HG03521 (cell line): ENCODE measurements around the gene LACRT.
"Not testable (repeated sequence)": the region's sequence is repeated elsewhere in the genome, so short reads cannot be mapped to it uniquely, and the experiment has no call there.

Experiments
- ATAC-seq: cut with Tn5 transposase; IDR thresholded peaks from one replicate; pipeline ENCODE4 v1.9.1; 2021; ENCODE audit warnings: mild to moderate bottlenecking, moderate library complexity; ENCODE audit not compliant: unreplicated experiment

The LACRT gene

DNA sequence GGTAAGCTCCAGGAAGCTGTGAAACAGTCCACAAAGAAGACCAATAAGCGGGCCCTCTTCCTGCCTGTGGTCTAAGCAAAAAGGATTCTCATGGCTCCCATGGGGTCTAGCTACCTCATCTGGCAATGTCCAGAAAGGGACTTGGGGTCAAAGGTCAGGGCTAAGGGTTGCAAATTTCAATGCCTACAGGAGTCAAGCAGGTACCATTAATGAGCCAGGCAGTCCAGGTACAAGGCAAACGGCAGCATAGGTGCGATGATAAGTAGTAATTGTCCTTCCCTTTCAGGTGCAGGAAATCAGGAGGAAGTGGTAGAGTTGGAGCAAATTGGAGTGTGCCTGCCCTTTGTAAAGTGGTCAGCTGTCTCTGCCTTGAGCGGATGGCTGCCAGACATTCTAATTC is 6.4 kb upstream of the LACRT start:
- ATAC-seq = no peak

DNA sequence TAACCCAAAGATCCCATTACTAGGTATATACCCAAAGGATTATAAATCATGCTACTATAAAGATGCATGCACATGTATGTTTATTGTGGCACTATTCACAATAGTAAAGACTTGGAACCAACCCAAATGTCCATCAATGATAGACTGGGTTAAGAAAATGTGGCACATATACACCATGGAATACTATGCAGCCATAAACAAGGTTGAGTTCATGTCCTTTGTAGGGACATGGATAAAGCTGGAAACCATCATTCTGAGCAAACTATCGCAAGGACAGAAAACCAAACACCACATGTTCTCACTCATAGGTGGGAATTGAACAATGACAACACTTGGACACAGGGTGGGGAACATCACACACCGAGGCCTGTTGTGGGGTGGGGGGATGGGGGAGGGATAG is 4.4 kb upstream of the LACRT start:
- ATAC-seq = not testable (repeated sequence)

DNA sequence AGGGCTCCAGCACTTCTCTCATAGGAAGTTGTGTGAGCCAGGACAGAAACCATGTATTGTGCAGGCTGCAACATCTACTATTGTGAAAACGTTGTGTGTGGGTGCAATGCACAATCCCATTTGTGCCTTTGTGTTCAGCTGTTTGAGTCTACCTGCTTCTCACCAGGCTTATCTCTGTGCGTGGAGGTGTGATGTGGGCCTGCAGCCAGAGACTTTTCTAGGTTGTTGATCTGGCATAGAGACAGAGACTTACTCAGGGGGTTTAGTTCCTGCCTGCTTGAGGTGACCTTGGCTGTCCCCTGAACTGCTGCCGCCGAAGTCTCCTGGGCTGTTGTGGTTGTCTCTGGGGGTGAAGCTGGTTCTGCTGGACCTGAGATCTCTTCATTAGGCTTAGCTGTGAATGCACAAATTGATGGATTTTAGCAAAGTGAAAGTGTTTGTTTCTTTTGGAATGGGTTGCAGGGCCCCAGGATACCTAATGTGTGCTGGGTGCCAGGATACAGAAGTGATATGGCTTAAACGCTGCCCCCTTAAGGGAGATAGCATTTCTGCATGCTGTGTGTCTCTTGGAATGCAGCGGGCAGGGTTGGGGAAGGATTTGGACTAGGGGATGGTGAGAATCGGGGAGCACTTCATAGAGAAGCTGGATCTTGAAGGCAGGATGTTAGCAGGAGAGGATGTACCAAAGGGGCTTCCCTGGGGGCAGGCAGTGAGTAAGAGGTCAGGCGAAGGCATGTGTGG is 2.5 kb downstream of the LACRT start:
- ATAC-seq = no peak

DNA sequence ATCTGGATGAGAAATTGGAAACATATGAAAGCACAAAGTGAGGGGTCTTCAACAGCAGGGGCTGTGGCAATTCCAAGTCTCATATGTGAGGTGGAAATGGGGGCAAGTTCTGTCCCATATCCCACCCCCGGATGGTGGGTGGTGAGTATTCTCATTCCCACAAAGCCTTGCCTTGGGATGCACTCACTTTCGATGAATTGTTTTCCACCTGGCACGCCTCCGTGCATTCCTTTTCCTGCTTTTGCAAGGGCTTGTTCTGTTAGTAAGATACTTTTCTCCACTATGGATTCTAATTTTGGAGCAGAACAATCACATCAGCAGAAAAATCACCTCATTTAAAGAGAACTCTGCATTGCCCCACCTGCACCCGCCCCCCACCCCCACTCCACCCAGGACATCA is 3.1 kb downstream of the LACRT start:
- ATAC-seq = no peak

DNA sequence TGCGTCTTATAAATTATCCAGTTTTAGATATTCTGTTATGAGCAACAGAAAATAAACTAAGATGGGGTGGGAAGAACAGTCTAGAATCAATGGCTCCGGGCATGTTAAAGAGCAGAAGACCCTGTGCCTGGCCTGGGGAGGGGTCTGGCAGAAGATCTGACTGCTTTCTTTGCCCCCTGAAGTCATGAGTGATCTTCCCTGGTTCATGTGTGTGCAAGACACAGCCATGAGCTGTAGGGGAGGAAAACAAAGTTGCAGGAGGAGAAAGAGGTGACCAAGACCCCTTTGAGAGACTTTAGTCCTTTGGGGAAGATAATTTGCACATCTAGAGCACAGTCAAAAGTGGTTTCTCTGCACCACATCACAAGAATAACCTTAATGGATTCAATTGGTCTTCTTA is 4.8 kb downstream of the LACRT start:
- no peak for ATAC-seq

DNA sequence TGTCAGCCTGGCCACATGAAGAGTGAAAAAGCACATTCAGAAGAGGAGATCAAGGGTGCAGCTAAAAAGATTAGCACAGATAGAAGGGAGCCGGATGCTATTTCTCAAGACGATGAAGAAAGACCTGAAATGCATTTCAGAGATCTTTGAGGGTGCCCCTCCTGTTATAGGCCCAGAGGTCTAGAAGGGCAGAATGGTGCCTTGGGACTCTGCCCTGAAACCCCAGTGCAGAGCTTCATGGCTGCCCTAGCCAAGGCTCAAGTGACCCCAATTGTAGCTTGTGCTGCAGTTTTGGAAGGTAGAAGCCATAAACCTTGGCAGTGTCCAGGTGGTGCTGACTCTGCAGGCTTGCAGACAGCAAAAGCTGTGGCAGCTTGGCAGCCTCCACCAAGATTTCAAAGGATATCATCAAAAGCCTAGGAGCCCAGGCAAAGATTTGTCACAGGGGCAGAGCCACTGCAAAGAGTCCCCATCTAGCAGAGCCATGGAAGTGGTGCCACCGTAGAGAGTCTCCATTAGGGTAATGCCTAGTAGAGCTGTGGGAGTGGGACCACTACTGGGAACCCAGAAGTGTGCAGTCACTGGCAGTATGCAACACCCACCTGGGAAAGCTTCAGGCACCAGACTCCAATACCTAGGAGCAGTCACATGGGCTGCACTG is 6.4 kb downstream of the LACRT start:
- no peak for ATAC-seq

DNA sequence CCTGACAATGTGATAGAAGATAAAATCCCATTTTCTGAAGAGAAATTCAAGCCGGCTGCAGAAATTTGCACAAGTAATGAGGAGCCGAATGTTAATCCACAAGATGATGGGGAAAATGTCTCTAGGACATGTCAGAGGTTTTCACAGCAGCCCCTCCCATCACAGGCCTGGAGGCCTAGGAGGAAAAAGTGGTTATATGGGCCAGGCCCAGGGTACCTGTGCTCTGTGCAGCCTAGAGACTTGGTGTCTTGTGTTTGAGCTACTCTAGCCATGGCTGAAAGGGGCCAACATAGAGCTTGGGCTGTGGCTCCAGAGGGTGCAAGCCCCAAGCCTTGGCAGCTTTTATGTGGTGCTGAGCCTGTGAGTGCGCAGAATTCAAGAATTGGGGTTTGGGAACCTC is 7.4 kb downstream of the LACRT start:
- ATAC-seq = no peak

DNA sequence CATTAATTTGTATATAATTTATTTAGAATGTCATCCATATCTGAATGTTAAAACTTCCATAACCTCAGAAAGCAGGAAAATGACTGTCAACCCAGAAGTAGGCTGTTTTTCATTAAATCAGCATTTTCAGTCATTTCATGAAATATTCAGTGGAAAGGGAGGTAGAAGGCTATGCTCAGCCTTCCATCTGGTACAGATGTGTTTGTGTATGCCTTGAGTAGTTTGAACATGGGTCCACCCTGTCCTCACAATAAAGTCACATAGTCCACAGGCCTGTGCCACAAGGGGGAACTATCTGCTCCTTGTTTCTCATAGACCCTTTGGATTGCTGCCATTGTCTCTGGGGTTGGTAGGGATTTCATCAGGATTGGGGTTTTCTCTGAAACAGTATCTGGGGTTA is 9.1 kb downstream of the LACRT start:
- ATAC-seq = no peak

DNA sequence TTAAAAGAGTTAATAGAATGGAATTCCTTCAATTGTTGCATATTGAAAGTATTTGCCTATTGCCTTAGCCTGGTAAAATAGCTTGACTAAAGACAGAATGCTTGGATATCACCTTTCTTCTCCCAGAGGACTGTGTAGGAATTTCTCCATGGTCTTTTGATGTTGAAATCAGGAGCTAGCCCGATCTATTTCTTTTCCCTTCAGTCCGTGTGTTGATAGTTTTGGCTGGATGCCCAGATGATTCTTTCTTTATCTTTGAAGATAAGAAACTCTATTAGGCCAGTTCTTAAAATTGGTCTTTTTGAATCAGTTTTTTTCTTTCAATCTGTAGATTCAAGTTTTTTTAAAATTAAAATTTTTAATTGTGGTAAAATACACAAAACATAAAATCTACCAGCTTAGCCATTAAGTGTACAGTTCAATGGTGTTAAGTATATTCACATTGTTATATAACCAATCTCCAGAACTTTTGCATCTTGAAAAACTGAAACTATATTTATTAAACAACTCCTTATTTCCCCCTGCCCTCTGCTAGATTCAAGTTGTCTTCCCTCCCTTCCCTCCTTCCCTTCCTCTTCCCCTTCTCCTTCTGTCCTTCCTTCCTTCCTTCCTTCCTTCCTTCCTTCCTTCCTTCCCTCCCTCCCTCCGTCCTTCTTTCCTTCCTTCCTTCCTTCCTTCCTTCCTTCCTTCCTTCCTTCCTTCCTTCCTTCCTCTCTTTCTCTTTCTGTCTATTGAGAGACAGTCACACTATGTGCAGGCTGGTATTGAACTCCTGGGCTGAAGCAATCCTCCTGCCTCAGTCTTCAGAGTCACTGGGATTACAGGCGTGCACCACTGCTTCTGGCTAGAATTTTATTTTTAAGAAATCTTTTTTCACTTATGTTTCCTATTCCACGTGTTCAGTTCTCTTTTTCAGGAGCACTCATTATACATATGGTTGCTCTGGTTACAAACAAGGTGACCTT is 10.1 kb downstream of the LACRT start:
- no peak for ATAC-seq

DNA sequence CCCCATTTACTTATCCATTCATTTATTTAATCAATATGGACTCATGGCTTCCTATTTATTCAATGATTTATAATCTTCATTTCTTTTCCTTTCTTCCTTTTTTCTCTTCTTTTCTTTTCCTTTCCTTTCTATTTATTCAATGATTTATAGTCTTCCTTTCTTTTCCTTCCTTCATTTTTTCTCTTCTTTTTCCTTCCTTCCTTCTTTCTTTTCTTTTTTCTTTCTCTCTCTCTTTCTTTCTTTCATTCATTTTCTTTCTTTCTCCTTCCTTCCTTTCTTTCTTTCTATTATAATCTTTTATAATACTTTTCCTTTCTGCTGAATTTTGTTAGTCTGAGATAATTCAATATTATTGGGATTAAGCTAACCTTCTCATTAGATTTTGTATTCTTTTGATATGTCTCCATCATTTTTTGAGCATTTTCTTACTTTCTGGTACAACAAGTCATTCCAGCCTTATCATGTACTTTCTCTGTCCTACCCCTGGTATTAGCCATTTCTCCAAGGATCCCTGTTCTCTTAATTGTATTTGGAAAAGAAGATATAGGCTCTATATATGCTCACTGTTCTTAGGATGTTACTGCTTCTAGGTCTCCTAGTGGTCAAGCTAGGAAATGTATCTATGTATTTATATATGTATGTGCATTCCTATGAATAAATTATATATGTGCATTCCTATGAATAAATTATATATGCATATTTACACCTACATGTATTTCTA is 12.1 kb downstream of the LACRT start:
- ATAC-seq = no peak

DNA sequence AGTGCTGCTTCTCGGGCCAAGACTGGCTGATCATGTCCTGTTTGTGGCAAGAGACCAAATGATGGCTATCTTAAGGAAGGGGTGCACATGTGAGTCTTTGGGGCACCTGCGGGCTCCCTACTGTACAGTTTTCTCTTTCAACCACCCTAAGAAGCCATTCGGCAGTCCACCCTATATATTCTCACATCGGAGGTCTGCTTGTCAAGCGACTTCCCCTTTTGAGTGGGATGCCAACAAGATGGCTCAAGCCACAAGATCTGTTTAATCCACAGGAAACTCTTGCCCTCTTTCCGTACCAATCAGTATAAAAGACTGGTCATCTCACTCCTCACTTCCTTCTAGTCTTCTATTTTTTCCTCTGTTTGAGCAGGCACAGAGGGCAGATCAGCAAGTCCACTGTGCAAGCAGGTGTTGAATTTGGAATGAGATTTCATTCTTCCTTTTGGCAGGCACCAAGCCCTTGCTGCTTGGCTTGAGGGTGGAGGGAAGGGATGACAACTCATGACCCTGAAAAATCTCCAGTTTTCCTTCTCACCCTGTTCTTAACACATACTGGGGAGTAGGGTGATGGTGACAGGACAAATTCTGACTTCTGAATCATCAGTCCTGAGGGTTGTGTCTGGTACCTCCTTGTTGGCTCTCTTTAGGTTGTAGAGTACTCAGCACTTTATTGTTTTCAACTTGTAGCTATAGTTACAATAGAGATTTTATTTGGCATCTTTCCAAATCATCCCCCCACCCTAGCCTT is 17.6 kb downstream of the LACRT start:
- no peak for ATAC-seq

DNA sequence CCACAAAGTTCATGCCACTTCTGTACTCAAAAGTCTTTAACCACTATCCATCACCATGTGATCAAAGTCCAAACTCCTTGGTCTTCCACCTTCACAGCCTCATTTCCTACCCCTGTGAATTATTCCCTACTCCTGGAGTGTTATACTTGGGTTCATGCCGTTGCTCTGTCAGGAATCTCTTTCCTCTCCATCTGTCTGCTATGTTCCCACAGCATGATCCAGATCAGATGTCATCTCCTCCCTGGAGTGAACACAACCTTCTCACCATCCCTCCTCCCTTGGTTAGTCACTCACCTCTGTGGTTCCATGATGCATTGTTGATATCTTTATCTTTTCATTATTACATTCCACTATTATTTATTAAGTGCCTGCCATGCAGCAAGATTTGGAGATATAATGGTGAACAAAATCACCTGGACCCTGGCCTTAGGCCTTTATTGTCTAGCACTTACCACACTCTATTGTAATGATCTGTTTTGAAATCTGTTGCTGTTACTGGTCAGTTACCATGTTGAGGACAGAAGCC is 22.4 kb downstream of the LACRT start:
- no peak for ATAC-seq

DNA sequence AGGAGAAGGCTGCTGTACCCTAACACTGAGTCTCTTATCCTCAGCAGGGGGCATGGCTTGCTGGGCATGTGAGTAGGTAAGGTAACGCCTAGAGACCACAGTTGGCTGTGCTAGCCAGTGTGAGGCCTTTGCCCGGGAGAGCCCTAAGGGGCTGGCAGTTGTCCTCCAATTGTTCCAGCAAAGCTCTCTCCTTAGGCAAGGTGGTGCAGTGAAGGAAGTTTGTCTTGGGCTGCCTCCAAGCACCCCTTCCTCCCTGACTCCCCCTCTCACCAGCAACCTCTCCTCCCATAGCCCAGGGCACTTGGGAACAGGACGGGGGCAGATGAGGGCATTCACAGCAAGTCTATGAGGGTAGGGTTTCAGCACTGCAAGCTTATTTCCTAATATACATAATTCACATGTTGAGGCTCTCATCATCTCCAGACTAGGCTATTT is 23.0 kb downstream of the LACRT start:
- no peak for ATAC-seq

DNA sequence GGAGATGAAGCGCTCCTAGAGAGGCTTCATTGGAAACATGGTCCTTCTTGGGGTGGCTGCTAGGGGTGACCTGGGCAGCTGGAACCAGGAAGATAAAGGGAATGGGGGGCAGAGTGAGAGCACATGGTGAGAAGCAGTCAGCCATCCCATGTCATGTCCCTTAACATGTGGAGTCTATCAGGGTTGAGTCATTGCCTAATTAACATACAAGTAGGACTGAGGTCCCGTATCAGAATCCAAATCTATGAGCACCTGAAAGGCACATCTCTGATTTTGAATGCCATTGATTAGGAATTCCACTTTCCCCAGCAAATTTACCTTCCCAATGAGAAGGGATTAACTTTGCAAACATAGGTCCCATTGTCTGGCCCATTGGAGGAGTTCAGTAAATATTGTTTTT is 25.9 kb downstream of the LACRT start:
- ATAC-seq = no peak

DNA sequence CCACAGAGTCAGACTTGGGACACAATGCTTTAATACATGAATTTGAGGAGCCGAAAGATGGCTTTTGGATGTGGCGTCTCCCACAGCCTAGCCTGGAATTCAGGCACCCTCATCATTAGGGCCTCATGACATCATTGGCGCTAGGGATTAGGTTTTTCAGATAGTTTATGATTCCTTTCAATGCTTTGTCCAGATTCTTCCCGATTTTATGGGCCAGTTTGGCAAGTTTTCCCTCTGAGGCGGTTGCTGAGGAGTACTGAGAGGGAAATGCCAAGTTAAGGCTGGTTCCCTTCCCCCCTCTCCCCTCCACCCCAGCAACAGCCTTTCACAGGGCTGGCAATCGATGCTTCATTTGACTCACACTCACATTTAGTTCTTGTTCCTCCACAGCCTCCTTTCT is 26.5 kb downstream of the LACRT start:
- ATAC-seq = no peak

DNA sequence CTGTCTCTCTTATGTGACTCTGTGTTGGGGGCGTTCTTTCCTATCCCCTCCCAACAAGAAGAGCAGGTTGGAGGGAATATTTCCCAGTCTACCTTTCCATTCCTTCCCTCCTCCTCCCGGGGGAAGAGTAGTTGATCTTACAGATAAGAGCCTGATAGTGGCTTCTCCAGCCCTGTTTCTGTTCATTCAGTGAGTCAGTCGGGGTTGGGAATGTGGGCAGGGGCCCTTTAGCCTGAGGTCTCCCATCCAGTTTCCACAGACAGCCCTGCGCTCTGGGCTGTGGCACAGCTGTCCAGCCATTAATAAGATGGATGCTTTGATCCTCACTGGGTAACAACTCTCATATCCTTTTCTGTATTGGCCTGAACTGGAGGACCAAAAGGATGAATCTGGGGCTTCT is 28.1 kb downstream of the LACRT start:
- ATAC-seq = no peak

DNA sequence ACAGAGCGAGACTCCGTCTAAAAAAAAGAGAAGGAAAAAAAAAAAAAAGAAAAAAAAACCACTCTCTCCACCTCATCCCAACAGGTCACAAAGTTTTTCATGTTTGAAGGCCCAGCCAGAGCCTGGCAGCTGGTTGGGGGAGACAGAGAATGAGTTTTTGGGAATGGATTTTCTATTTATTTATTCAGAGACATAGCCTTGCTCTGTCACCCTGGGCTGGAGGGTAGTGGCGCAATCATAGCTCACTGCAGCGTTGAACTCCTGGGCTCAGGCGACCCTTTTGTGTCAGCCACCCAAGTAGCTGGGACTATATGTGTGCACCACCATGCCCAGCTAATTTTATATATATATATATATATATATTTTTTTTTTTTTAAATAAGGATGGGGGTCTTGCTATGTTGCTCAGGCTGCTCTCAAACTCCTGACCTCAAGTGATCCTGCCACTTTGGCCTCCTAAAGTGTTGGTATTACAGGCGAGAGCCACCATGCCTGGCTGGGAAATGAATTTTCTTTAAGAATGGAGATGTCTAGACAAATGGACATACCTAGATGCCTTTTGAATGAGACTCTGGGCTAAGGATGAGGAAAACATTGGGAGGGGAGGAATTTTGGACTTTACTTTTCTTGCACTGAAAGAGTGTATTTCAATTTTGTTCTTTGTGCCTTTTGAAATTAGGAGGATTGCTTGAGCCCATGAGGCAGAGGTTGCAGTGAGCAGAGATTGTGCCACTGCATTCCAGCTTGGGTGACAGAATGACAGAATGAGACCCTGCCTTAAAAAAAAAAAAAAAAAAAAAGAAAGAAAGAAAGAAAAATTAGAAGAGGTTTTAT is 29.3 kb downstream of the LACRT start:
- no peak for ATAC-seq

DNA sequence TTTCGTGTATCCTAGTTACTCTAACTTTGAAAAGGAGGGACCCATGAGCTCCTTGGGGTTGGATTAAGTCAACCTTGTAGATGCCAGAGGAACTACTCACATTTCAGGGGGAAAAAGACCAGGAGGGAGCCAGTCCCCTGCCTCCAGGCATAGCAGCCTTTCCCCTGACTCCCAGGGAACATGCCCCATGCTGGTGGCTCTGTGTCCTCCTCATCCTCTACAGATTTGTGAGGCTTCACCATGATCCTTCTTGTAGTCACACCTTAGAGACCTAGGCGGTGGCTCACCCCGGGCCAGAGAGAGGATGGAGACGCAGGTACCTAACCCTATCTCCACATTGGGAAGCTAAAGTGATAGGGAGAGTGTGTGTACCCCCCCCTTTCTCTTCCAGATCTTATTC is 30.3 kb downstream of the LACRT start:
- ATAC-seq = no peak

DNA sequence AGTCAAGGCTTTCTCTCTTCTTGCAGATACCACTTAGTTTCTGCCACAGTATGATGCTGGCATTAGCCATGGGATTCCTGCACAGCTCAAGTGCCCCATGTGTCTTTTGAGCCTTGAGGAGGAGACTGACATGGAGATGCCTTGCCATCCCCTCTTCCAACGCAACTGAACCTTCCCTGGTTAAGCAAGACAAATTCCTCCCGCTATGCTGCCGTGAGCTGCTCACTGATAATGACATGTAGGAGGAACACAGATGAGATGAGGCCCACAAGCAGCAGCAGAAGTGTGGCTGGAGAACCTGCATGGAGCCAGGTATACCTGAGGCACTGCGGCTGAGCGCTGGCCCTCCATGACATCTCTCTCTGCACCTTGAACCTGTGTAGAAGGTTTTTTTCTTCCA is 30.8 kb downstream of the LACRT start:
- no peak for ATAC-seq
